Measurements from ENCODE around the gene ZNF541.
"Not testable (repeated sequence)": the region's sequence is repeated elsewhere in the genome, so short reads cannot be mapped to it uniquely, and the experiment has no call there.

ZNF541 gene

DNA sequence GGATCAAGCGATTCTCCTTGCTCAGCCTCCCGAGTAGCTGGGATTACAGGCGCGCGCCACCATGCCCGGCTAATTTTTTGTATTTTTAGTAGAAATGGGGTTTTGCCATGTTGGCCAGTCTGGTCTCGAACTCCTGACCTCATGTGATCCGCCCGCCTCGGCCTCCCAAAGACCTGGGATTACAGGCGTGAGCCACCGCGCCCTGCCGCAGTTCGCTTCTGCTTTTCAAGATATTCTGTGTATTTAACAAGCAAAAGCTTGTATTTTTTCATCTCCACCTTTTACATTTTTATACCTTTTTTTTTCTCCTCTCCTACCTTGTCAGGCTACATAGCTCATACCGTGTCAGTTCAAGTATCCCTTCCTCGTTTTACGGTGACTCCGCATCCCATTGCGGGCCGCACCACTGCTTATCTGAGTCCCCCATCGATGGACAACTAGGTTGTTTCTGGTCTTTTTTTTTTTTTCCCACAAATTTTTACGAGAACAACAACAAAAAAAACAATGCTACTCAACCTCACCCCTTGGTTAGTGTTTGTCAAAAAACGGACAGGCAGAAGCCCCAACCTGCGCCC is 26.8 kb upstream of the ZNF541 start:
- DNase-seq (ENCODE audit: low read depth in 2 of 2): not testable (repeated sequence)

DNA sequence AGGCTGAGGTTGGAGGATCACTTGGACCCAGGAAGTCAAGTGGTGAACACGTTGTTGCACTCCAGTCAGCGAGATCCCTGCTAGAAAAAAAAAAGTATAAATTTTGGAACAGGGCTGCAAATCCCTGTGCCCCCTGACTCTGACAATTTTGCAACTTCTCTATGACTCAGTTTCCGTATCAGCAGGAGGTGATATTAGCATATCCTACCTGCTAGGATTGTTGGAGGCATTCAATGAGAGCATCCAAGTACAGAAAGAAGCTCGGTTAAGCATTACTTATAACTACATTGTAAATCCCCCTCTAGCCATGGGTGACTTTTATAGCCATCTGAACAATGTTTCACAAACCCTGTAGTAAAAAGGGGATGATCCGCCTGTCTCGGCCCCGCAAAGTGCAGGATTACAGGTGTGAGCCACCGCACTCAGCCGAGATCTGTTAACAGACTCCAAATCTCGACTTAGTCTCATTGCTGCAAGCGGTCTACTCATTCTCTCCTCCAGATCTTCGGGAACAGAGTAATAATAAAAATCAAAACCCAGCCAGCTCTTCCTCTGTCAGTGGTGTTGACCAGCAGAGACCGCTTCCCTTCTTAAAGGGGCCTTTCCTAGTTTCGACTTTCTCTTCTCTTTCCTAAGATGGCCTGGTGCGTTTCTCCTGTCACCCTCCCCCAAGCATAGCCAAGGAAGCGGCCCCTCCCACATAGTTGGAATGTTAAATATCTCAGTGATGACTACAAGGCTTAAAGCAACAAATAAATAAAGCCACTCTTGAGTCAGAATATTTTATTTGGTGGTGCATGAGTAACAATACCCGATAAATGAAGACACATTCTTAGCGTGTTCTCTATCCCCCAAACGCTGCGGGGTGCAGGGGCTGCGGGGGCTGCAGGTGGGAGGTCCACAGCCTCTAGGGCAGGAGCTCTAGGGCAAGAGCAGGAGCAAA is 25.7 kb upstream of the ZNF541 start:
- no peak for DNase-seq (ENCODE audit: low read depth in 2 of 2)

DNA sequence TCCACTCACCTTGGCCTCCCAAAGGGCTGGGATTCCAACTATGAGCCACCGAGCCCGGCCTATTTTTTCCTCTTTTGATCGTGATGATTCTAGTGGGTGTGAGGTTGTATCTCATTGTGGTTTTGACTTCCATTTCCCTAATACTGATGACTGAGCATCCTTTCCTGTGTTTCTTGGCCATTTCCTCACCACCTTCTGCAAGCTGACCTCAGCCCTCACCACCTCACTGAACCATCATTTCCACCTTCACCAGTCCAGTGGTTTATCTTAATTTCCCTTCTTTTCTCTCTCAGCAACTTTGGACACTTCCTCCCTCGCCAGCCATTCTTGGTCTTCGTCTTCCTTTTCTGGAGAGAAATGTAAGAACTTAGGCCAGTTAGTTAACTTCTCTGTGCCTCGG is 23.0 kb upstream of the ZNF541 start:
- no peak for DNase-seq (ENCODE audit: low read depth in 2 of 2)

DNA sequence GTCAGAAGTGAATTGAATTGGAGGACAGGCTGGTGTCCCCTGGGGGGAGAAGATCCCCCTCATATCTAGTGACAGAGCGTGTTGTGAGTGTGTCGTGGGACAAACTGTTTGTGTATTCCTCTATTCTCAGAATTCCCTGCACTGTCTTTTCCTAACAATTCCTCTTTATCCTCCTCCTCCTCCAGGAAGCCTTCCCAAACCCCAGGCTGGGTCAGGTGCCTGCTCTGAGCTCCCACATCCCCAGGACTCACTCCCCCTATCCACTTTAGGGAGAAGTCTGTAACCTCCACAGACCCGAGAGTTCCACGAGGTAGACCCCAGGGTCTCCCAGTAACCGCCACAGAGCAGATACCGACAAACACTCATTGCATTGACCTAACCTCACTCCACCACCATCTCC is 20.9 kb upstream of the ZNF541 start:
- no peak for DNase-seq (ENCODE audit: low read depth in 2 of 2)

DNA sequence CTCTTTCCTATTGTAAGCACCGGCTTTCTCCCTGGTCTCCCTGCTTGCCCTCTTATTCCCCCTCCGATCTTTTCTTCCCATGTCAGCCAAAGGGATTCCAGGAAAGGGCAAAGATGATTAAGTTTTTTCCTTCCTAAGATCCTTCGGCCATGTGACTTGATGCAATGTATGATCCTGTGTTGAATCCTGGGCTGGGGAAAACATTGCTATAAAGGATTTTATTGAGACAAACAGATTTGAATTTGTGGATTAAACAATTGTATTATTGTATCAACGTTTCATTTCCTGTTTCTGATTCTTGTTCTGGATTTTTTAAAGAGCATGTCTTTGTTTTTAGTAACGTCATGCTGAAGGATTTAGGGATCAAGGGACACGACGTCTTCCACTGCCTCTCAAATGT is 16.9 kb upstream of the ZNF541 start:
- DNase-seq (ENCODE audit: low read depth in 2 of 2): no peak

DNA sequence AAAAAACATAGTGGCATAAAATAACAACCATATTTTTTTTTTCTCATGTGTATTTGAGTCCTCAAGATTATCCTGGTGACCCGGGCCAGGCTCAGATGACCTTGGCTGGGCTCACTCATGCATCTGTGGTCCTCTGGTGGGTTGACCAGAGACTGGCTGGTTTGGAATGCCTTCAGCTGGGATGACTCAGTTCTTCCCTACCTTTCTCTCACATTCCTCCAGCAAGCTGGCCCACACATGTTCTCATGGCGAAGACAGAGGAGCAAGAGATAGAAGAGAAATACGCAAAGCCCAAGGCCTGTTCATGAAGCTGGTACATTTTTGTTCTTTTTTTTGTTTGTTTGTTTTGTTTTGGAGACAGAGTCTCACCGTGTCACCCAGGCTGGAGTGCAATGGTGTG is 14.3 kb upstream of the ZNF541 start:
- no peak for DNase-seq (ENCODE audit: low read depth in 2 of 2)

DNA sequence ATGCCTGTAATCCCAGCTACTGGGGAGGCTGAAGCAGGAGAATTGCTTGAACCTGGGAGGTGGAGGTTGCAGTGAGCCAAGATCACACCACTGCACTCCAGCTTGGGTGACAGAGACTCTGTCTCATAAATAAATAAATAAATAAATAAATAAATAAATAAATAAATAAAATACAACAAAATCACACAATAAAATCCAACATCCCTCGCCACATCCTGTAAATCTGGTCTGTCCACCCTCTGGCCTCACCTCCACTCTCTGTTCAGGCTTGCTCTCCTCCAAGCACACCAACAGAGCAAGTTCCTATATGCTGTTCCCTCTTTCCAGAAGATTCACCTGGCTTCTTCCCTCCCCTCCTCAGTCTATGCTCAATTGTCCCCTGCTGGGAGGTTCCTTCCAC is 10.2 kb upstream of the ZNF541 start:
- DNase-seq (ENCODE audit: low read depth in 2 of 2): not testable (repeated sequence)

DNA sequence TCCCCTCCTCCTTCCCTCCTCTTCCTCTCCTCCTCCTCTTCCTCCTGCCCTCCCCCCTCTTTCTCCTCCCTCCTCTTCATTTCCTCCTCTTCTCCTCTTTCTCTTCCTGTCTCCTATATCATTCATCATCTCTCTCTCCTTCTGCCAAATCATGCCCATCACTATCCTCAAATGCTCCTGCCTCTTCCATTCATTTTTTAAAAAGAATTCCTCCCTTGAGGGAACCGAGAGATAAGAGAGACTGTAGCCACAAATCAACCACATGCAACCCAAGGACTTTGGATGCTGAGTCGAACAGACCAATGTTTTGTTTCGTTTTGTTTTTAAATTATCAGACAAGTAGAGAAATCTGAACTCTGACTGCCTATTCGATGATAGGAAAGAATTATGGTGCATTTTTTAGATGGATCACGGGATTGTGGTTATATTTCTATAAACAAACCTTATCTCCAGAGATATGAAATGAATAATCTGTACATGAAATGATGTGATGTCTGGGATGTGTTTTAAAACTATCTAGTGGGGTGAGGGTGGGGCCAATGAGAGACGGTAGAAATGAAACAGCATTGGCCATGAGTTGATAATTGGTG is 9.5 kb upstream of the ZNF541 start:
- DNase-seq (ENCODE audit: low read depth in 2 of 2): no peak

DNA sequence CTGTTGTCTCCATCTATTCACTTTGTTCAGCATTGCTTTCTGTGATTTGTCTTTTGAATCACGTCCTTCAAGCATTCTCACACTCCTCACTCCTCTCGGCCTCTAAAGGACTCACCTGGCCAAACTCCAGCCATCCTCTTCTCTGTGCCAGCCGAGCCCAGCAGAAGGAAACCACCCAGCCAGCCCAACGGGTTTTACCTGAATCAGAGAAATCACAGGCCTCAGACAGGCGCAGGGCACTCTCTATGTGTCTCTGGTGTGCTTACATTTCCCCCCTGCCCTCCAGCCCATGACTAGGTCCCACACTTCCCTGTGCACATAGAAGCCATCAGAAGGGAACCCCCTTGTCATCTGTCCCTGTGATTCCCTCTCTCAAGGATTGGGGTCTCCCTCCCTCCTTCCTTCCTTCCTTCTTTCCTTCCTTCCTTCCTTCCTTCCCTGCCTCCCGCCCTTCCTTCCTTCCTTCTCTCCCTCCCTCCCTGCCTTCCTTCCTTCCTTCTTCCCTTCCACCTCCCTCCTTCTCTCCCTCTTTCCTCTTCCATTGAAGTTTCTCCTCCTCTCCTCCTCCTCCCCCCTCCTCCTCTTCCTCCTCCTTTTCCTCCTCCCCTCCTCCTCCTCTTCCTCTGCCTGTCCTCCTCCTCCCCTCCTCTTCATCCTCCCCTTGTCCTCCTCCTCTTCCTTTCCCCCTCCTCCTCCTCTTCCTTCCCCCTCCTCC is 8.8 kb upstream of the ZNF541 start:
- no peak for DNase-seq (ENCODE audit: low read depth in 2 of 2)

DNA sequence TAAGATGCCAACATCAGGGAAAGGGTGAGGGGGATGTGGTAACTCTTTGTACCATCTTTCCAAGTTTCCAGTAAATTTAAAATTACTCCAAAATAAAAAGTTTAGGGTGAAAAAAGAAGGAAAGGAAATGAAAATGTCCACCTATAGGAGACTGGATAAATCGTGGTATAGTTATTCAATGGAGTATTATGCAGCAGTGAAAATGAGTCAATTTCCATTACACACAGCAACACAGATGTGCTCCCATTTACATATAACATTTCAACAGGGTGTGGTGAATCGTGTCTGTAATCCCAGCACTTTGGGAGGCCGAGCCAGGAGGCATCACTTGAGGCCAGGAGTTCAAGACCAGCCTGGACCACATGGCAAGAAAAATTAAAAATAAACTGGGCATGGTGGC is 7.4 kb upstream of the ZNF541 start:
- no peak for DNase-seq (ENCODE audit: low read depth in 2 of 2)

DNA sequence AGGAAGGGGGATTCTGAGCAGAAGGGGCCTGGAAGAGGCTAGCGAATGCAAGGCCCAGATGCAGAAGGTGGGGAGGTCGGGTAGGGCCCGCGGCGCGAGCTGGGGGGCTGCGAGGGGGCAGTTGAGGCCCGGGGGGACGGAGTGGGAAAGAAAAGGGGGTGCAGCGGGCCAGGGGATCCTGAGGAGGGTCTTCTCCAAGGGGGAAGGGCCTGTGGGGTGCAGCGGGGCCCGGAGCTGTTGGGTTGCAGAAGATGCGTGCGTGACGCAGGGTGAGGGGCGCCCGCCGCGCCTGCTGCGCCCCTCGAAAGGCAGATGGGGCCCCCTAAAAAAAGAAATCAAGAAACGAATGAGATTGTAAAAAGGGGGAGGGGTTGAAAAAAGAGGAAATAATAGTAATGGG is 313 bp downstream of the ZNF541 start:
- DNase-seq (ENCODE audit: low read depth in 2 of 2): no peak

DNA sequence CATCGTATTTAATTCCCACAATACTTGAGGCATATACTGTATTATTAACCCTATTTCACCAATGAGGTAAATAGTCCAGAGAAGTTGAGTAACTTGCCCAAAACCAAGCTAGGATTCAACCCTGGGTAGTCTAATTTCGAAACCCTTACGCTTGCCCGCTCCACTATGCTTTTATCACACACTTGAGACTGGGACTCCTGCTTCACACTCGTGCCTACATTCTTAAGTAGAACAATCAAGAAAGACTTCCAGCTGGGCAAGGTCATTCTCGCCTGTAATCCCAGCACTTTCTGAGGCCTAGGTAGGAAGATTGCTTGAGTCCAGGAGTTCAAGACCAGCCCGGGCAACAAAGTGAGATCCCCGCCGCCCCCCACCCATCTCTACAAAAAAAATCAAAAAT is 3.6 kb downstream of the ZNF541 start:
- no peak for DNase-seq (ENCODE audit: low read depth in 2 of 2)

DNA sequence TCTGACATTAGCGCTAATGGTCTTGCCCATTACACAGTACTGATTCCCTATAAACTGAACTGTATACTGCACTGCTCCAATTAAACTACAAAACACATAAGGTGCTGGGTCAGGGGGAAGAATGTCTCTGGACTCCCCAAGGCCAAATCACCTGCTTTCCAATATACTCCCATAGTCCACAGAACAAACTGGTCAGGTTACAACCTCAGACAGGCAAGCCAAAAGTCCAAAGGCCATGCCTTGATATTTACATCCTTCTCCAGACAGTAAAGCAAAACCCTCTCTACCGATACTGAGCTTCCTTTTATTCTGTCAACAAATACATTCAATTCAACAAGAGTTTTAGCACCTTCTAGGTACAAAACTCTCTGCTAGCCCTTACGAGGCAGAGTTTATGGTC is 8.9 kb downstream of the ZNF541 start:
- DNase-seq (ENCODE audit: low read depth in 2 of 2): no peak

DNA sequence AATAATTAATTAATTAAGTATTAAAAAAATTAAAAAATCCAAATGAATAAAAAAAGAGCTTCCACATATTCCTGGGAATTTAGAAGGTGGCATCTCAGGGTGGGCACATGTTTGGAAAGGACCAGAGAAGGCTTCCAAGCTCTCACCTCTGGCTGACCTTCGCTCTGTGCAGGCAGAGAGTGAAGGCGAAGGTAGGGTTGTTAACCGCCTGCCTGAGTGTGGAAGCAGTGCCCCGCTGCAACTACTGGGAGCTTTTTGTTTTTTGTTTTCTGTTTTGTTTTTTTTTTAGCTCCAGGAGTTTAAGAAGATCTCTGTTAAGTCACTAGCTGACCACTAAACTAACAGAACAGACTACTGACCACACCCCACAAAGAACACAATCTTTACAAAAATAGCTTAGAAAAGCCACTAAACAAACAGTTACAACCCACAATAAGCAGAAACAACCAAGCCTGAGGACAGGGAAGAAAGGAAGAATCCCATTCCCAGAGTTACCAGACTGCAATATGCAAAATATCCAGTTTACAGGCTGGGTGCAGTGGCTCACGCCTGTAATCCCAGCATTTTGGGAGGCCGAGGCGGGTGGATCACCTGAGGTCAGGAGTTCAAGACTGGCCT is 11.4 kb downstream of the ZNF541 start:
- DNase-seq (ENCODE audit: low read depth in 2 of 2): no peak

DNA sequence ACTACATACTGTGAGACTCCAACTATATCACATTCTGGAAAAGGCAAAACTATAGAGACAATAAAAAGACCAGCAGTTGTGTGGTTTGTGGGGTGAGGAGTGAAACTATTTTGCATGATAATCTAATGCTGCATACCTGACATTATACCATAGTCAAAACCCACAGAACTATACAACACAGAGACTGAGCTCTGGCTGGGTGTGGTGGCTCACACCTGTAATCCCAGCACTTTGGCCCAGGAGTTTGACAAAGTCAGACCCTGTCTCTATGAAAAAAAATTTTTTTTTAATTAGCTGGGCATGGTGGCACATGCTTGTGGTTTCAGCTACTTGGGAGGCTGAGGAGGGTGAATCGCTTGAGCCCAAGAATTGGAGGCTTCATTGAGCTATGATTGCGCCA is 11.9 kb downstream of the ZNF541 start:
- no peak for DNase-seq (ENCODE audit: low read depth in 2 of 2)

DNA sequence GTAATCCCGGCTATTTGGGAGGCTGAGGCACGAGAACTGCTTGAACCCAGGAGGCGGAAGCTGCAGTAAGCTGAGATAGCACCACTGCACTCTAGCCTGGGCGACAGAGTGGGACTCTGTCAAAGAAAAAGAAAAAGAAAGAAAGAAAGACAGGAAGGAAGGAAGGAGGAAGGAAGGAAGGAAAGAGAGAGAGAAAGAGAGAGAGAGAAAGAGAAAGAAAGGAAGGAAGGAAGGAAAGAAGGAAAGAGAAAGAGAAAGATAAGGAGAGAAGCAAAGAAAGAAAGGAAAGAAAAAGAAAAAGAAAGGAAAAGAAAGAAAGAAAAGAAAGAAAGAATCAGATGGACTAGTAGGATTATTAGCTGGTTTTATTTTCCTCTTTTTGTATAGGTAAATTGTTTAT is 22.8 kb downstream of the ZNF541 start:
- no peak for DNase-seq (ENCODE audit: low read depth in 2 of 2)

DNA sequence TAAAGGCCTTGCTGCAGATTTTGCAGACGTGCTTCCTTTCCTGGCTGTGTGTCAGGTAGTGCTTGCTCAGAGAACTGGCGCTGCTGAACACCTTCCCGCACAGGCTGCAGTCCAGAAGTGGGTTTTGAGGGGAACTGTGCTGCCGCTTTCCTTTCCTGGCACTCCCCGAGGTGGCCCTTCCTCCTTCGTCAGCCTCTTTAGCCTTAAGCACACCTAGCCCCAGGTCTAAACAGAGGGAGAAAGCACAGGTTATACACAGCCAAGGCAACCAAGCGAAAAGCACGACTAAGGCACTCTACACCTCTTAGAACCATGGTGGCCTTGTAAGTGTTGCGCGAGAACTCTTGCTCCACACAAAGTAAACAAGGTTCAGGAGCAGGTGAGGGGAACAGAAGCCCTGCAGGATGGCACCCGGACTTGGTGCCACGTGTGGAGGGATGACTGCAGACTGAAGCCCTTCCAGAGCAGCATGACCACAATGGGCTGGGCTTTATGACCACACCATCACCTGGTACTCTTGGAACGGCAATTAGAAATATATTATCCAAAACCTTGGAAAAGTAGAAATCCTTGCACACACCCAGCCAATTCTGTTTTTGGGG is 23.6 kb downstream of the ZNF541 start:
- DNase-seq (ENCODE audit: low read depth in 2 of 2): no peak

DNA sequence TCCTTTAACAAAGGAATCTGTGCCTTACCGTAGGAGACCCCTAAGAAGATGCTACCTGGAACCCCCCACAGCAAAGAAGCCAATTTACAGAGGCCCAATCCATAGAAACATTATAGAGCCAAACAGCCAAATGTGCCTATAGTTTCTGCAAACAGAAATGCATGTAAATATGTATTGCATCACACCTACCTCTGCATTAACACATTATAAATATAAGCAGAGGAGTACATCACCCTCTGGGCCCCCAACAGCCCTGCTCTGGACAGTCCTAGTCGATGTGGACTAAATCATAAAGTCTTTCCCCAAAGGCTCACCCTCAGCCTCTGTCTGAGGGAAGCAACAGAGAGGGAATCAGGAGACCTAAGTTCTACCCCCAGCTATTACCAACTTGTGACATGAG is 25.7 kb downstream of the ZNF541 start:
- DNase-seq (ENCODE audit: low read depth in 2 of 2): no peak

DNA sequence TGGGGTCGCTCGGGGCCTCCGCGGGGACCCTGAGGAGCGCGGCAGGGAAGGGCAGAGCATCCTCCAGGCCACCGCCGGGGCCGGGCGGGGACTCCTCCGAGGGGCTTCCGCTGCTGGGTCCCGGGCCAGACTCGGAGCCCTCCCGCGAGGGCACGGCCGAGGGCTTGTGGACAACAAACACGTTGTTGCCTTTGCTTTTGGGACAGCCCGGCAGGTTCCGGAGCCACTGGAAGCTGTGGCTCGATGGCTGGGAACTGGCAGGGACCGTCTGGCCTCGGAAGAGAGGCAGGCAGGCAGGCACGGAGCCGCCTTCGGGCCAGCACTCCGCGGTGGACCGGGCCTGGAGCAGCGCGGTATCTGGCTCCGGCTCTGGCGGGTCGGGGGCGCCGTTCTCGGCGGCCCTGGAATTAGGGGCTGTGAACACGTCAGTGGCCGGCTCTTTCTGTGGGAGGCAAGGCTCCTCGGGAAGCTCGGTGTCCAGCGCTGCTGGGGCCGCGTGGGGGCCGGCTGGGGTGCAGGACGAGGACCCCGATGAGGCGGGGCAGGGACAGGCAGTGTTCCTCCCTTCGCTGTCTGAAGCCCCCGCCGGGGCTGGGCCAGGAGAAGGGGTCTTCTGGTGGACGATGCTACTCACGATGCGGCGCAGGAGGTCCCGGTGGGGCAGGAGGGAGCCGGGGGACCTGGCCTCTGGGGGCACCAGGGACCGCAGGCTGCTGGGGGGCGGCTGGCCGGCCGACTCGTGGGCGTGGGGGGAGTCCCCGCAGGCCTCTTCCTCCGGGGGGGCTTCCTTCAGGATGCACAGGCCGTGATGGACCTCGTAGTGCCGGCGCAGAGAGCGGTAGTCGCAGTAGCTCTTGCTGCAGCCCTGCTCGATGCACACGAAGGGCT is 27.6 kb downstream of the ZNF541 start:
- no peak for DNase-seq (ENCODE audit: low read depth in 2 of 2)

DNA sequence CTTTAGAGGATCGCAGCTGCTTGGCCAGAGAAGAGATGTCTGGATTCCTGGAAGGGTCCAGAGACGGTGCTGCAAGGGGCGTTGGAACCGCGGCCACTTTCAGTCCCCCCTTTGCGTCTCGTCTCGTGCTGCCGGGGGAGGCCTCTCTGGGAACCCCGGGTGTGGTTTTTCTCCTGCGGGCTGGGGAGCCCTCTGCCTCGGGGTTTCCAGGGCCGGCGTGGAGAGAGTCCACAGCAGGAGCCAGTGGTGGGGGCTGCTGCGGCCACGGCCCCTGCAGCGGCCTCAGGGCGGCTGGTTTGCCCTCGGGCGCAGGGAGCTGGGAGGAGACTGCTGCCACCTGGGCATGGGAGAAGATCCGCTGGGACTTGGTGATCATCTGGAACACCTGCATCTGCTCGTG is 28.5 kb downstream of the ZNF541 start:
- DNase-seq (ENCODE audit: low read depth in 2 of 2): no peak

DNA sequence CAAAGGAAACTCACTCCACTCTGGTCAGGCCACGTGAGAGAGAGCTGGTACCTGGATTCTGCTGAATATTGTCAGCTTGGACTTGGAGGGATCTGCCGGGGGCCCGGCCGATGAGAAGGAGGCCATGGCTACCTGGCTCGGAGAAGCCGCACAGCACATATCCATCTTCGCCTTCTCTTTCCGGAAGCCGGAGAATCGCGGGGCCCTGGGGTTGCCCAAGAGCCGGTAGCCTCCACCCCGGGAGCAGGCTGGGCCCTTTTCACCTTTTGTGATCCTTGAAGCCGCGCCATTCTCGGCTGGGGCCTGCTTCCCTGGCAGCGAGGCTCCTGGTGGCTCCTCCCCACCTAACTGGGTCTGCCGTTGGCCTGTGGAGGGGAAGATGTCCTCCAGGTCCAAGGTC is 28.9 kb downstream of the ZNF541 start:
- DNase-seq (ENCODE audit: low read depth in 2 of 2): no peak

Measured in stimulated activated CD4-positive, alpha-beta T cell treated with anti-CD3 and anti-CD28 coated beads, Interleukin-1b, Interleukin-23, amount 100 ng/mL, for 1 hour (primary cell).